Mucosa of descending colon (tissue), 3 donors: ENCODE measurements around the gene PDE6A. TPM values are rescaled to one million over a fixed set of nuclear protein-coding genes. Genes with fewer than 3 reads are reported as not detected.

Experiments used
- ATAC-seq: fragments of 200-7000 bp; cut with Tn5 transposase; one replicate; pipeline ENCODE4 v1.9.1; 2020; ENCODE audit warnings: mild to moderate bottlenecking, moderate library complexity
- DNase-seq, 3 donors: peaks; one replicate each; pipeline ENCODE4 v3.0.0-alpha.2; 2020
- H3K36me3 ChIP-seq: fragments of 200-600 bp; one replicate; pipeline ENCODE4 v1.8.0; 2021; ENCODE audit warnings: low read depth, mild to moderate bottlenecking
- H3K4me1 ChIP-seq: fragments of 200-600 bp; one replicate; pipeline ENCODE4 v1.8.0; 2021; ENCODE audit warnings: low read depth, mild to moderate bottlenecking
- H3K4me3 ChIP-seq: fragments of 200-600 bp; one replicate; pipeline ENCODE4 v1.8.0; 2021; ENCODE audit warnings: mild to moderate bottlenecking
- H3K9me3 ChIP-seq: fragments of 200-600 bp; one replicate; pipeline ENCODE4 v1.8.0; 2021; ENCODE audit warnings: mild to moderate bottlenecking
- CTCF ChIP-seq: fragments of 200-600 bp; IDR thresholded peaks from one replicate; pipeline ENCODE4 v1.8.0; 2022; ENCODE audit warnings: antibody characterized with exemption, mild to moderate bottlenecking
- intact Hi-C, 2 donors: fragments of 100-400 bp; cut with DNase I in 1 of 2; cut with micrococcal nuclease in 1 of 2; formaldehyde crosslinking; loops; one replicate each; pipeline versions ENCODE4 v1.11.0 to v1.11.1; 2022; cut with DNase I, micrococcal nuclease
- total RNA-seq, 3 donors: library from RNA; stranded (reverse); fragmentation: NEBNext Ultra II Directional in 2 of 3; extraction: Animal tissue kit (Norgen Biotek cat#: 25700) in 2 of 3; gene quantifications; one replicate each; pipeline versions ENCODE4 v1.2.1 to v1.2.4, GENCODE V29; 2021 to 2023
- donor health status: DM: no; HTN: no; CAD: no; lungs with moderate emphysema.
- donor health status: DM: no; HTN: no; CAD: no.
- donor health status: DM: no; HTN: yes; CAD: no.

Gene PDE6A
- total RNA-seq, 3 donors from 2014 or later, result 1.6 to 7.3 (median 3.4) TPM

- no peak overlapping the region for H3K4me3 ChIP-seq
- no peak for ATAC-seq
- H3K9me3 ChIP-seq, result no peaks in the 10 kb centered on the region
- TF ChIP-seq CTCF, result no peak
- H3K4me1 ChIP-seq, result no peaks in the 10 kb centered on the region
- no peak for DNase-seq
- no peaks in the 10 kb centered on the region for H3K36me3 ChIP-seq
- intact Hi-C loops, result no loop called here
Observed at GRCh38 chr5:149913436-149914419, 30.9 kb downstream of the PDE6A start.

GRCh38 chr5:149912226-149912871, 32.2 kb downstream of the PDE6A start:
- ATAC-seq (peak; percentile 29), DNase-seq (peak in 1 of 3 donors; percentile 21)
- intact Hi-C loops, result no loop called here
- TF ChIP-seq CTCF, result no peak
- no peaks in the 10 kb centered on the region for H3K4me1 ChIP-seq
- H3K4me3 ChIP-seq, result no peak overlapping the region
- no peaks in the 10 kb centered on the region for H3K9me3 ChIP-seq
- H3K36me3 ChIP-seq, result no peaks in the 10 kb centered on the region

- Histone ChIP-seq H3K9me3 (no peaks in the 10 kb centered on the region), H3K36me3 (no peaks in the 10 kb centered on the region), H3K4me1 (no peaks in the 10 kb centered on the region), H3K4me3 (no peak overlapping the region)
- TF ChIP-seq CTCF, result no peak
- no peak for DNase-seq
- intact Hi-C loops, result no loop called here
- ATAC-seq, result no peak
Observed at GRCh38 chr5:149911031-149911430, 33.6 kb downstream of the PDE6A start.

- no peak for TF ChIP-seq CTCF
- Histone ChIP-seq H3K4me3 (no peak overlapping the region), H3K4me1 (no peaks in the 10 kb centered on the region)
Observed at GRCh38 chr5:149907828-149908227, 36.8 kb downstream of the PDE6A start.

GRCh38 chr5:149904977-149905376, 39.6 kb downstream of the PDE6A start:
- no peaks in the 10 kb centered on the region for H3K9me3 ChIP-seq
- peak in 1 of 3 donors; percentile 43 for DNase-seq
- intact Hi-C loops, result no loop called here
- no peak for TF ChIP-seq CTCF
- no peaks in the 10 kb centered on the region for H3K36me3 ChIP-seq
- H3K4me3 ChIP-seq, result no peak overlapping the region
- peak; percentile 90 for ATAC-seq
- H3K4me1 ChIP-seq, result no peaks in the 10 kb centered on the region

More at GRCh38 chr5:149907828-149908227, 36.8 kb downstream of the PDE6A start:
- no peak for ATAC-seq
- intact Hi-C loops, result no loop called here
- DNase-seq, result no peak
- no peaks in the 10 kb centered on the region for H3K9me3 ChIP-seq
- H3K36me3 ChIP-seq, result no peaks in the 10 kb centered on the region
